NOMO-1 treated with dmso at 0.1 percent for 144 hours (cell line): ENCODE data around the gene TMEM38A.
A peak's percentile ranks its signal among the peaks of the same experiment; 100 is the strongest.
"Not testable (repeated sequence)": the region's sequence is repeated elsewhere in the genome, so short reads cannot be mapped to it uniquely, and the experiment has no call there.

ENCODE experiments used
- DNase-seq: peaks from one replicate; lab custom pipeline; 2025; ENCODE audit not compliant: unreplicated experiment; lab: John Stamatoyannopoulos, UW

Gene TMEM38A

GRCh38 chr19:16673839-16674238, 12.9 kb downstream of the TMEM38A start:
- not testable (repeated sequence) for DNase-seq

GRCh38 chr19:16676101-16676798, 15.3 kb downstream of the TMEM38A start:
- no peak for DNase-seq

GRCh38 chr19:16677055-16677454, 16.1 kb downstream of the TMEM38A start:
- DNase-seq = no peak

- DNase-seq = no peak
Observed at GRCh38 chr19:16678498-16678897, 17.6 kb downstream of the TMEM38A start.

DNA sequence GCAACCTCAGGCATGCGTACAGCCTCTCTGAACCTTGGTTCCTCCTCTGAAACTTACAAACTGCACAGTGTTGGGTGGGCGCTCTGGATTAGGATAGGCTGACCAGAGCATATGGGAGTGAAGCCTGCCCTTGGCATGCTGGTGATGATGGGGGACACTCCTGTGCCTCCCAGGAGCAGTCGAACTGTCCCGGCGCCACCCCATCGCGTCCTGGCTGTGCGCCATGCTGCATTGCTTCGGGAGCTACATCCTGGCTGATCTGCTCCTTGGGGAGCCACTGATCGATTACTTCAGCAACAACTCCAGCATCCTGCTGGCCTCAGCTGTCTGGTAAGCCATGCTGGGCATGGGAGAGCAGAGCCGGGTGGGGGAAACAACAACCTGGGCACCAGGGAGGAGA, 18.9 kb downstream of the TMEM38A start:
- no peak for DNase-seq

DNA sequence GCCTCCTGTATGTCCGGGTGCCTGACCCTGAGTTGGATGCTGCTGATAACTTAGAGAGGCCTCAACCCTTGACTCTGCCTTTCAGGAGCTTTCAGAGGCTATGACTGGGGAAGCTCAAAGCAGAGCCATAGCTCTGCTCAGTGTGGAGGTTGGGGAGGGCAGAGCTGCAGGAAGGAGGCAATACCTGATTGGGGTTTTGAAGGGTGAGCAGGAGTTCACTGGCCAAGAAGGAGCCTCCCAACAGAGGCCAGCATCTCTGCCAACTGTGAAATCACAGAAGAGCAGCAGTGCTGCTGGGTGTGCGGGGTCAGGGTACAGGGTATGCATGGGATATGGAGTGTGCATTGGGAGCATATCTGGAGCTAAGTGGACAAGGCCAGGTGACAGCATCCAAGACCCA, 21.6 kb downstream of the TMEM38A start:
- DNase-seq = no peak

- DNase-seq = no peak
Observed at GRCh38 chr19:16684216-16684615, 23.3 kb downstream of the TMEM38A start.

DNA sequence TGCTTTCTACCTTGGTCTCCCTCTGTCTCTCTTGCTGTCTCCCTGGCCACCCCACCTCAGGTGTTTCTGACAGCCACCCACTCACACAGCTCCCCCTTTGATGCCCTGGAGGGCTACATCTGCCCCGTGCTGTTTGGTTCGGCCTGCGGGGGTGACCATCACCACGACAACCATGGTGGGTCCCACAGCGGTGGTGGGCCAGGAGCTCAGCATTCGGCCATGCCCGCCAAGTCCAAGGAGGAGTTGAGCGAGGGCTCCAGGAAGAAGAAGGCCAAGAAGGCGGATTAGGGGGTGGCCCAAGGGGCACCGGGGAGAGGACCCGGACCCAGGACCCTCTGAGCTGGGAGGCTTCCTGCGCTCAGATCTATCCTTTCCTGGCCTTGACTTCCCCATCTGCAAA, 27.1 kb downstream of the TMEM38A start:
- no peak for DNase-seq

DNA sequence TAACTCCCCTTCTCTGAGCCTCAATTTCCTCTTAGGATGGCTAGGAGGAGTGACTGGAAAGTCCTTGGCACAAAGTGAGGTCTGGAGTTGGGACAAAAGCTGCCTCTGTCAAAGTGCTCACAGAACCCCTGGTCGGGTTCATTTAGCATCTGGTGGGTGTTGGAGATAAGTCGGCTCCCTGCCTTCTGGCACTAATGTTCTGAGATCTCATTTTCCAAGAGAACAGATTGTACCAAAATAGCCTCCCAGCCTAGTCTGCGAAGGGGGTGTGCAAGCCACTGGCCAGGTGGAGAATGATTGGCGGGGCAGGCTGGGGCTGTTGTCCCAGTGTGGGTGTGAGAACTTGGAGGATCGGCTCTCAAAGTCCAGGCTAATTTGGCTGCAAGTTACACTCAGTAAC, 38.0 kb downstream of the TMEM38A start:
- DNase-seq = no peak

- no peak for DNase-seq
Observed at GRCh38 chr19:16702123-16702522, 41.2 kb downstream of the TMEM38A start.

DNA sequence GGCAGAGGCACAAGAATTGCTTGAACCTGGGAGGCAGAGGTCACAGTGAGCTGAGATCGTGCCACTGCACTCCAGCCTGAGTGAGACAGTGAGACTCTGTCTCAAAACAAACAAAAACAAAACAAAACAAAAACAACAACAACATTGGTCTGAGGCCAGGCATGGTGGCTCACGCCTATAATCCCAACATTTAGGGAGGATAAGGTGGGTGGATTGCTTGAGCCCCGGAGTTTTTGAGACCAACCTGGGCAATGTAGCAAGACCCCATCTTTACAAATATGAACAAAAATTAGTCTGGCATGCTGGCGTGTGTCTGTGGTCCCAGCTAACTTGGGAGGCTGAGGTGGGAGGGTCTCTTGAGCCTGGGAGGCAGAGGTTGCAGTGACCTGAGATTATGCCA, 42.7 kb downstream of the TMEM38A start:
- DNase-seq = no peak

DNA sequence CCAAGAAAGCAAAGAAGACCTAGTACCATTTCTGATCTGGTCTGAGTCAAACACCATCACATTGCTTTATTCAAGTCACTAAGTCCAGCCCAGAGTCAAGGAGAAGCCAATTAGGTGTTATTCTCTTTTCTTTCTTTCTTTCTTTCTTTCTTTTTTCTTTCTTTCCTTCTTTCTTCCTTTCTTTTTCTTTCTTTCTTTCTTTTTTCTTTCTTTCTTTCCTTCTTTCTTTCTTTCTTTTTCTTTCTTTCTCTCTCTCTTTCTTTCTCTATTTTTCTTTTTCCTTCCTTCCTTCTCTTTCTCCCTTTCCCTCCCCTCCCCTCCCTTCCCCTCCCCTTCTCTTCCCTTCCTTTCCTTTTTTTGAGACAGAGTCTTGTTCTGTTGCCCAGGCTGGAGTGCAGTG, 49.9 kb downstream of the TMEM38A start:
- DNase-seq = not testable (repeated sequence)

GRCh38 chr19:16712295-16712694, 51.4 kb downstream of the TMEM38A start:
- not testable (repeated sequence) for DNase-seq

GRCh38 chr19:16714702-16715287, 53.9 kb downstream of the TMEM38A start:
- DNase-seq = peak; percentile 40

GRCh38 chr19:16715611-16716010, 54.7 kb downstream of the TMEM38A start:
- DNase-seq = no peak

DNA sequence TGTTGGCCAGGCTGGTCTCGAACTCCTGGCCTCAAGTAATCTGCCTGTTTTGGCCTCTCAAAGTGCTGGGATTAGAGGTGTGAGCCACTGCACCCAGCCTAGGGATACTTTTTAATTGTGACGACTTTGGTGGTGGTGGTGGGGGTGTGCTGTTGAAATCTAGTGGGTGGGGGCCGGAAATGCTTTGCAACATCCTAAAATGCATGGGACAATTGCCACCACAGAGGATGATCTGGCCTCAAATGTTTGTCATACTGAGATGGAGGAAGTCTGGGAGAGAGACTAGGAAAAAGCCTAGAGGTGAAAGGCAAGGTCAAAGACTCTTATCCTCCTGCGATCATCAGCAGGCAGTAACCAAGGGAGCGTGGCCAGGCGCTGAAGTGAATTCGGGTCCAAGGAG, 60.1 kb downstream of the TMEM38A start:
- no peak for DNase-seq

DNA sequence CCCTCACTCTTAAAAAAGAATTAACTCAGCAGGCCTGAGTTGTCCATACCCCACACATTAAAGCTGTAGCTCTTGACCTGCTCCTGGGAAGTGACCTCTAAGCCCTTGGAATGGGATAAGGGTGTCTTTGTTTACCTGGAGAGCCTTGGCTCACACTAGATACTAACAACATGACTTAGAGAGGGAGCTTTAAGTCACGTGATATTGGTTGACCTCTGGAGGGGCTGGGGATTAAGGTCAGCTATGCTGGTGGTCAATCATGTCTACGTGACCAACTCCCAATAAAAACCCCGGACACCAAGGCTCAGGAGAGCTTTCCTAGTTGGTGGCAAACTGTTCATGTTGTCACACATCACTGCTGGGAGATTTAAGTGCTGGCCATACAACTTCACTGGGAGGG, 61.7 kb downstream of the TMEM38A start:
- no peak for DNase-seq

DNA sequence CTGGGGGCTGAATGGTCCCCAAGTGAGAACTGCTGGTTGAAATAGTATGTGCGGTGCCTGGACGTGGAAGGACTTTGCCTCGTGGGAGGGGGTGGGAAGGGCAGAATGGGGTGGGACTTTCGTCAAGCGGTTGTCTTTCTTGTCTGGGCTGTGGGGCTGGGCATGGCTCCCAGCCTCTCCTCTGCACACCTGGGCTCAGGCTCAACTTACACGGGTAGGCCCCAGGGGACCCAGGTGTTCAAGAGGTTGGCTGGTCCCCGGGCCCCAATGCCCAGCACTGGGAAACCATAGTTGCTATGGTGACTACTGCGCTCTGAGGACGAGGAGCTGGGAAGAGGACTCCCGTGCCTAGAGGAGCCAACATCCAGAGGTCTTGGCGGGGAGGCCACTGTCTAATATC, 66.0 kb downstream of the TMEM38A start:
- DNase-seq = no peak

GRCh38 chr19:16735650-16736266, 74.8 kb downstream of the TMEM38A start:
- DNase-seq = not testable (repeated sequence)

DNA sequence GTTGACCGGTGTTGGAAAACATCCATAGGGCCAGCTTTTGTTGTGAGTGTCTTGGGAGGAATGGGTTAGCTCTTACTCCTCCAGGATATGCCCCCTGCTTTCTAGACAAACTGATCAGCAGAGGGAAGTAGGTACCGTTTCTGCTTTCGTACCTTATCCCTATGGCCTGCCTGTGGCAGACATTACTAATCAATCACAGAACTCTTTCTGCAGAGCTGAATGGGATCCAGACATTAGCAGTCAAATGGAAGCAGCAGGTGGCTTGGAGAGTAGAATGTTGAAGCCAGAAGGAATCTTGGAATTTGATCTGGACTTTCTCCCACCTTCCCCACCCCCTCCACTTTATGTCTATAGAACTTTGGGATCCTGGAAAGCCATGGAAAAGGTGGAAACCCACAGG, 75.8 kb downstream of the TMEM38A start:
- no peak for DNase-seq

DNA sequence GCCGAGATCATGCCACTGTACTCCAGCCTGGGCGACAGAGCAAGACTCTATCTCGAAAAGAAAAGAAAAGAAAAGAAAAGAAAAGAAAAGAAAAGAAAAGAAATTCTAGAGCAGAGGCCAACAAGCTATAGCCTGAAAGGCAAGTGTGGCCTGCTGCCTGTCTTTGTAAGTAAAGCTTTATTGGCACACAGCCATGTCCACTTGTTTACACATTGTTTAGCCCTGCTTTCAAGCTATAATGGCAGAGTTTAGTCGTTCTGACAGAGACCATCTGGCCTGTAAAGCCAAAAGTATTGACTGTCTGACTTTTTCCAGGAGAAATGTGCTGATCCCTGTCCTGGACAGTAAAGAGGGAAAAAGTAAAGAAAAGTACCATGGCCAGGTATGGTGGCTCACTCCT, 77.0 kb downstream of the TMEM38A start:
- no peak for DNase-seq

- DNase-seq = no peak
Observed at GRCh38 chr19:16739546-16739945, 78.6 kb downstream of the TMEM38A start.
